Activated T-cell treated with anti-CD3 and anti-CD28 coated beads, Interleukin-2, amount 50 U/mL, for 48 hours (primary cell): Measurements from ENCODE around the gene TIPARP.
A peak's percentile ranks its signal among the peaks of the same experiment; 100 is the strongest.
"Not testable (repeated sequence)": the region's sequence is repeated elsewhere in the genome, so short reads cannot be mapped to it uniquely, and the experiment has no call there.

Experiments used
- DNase-seq, 2 experiments: peaks; one replicate each; pipeline ENCODE4 v3.0.0-alpha.2; 2020

The TIPARP gene

GRCh38 chr3:156652661-156653060 is 21.7 kb upstream of the TIPARP start:
- DNase-seq = not testable (repeated sequence)

- DNase-seq = no peak
Observed at GRCh38 chr3:156654834-156655233, 19.6 kb upstream of the TIPARP start.

- DNase-seq = no peak
Observed at GRCh38 chr3:156655819-156656550, 18.4 kb upstream of the TIPARP start.

GRCh38 chr3:156657440-156657839 is 16.9 kb upstream of the TIPARP start:
- no peak for DNase-seq

- no peak for DNase-seq
Observed at GRCh38 chr3:156657862-156658731, 16.3 kb upstream of the TIPARP start.

GRCh38 chr3:156658732-156659090 is 15.7 kb upstream of the TIPARP start:
- DNase-seq = no peak

- no peak for DNase-seq
Observed at GRCh38 chr3:156659260-156659659, 15.1 kb upstream of the TIPARP start.

GRCh38 chr3:156661155-156661554 is 13.2 kb upstream of the TIPARP start:
- DNase-seq = no peak

- no peak for DNase-seq
Observed at GRCh38 chr3:156664011-156664830, 10.2 kb upstream of the TIPARP start.

GRCh38 chr3:156664831-156665178 is 9.6 kb upstream of the TIPARP start:
- no peak for DNase-seq

GRCh38 chr3:156665291-156665690 is 9.1 kb upstream of the TIPARP start:
- DNase-seq = no peak

GRCh38 chr3:156666073-156666472 is 8.3 kb upstream of the TIPARP start:
- DNase-seq = no peak

- DNase-seq = no peak
Observed at GRCh38 chr3:156668073-156668763, 6.2 kb upstream of the TIPARP start.

GRCh38 chr3:156670077-156670476 is 4.3 kb upstream of the TIPARP start:
- DNase-seq = no peak

- DNase-seq = no peak
Observed at GRCh38 chr3:156670652-156671051, 3.7 kb upstream of the TIPARP start.

- no peak for DNase-seq
Observed at GRCh38 chr3:156673732-156674045, 701 bp upstream of the TIPARP start.

- DNase-seq = peak; percentile 56 to 67
Observed at GRCh38 chr3:156674911-156675829, 780 bp downstream of the TIPARP start.

- DNase-seq = peak; percentile 46 to 48
Observed at GRCh38 chr3:156675830-156676767, 1.7 kb downstream of the TIPARP start.

GRCh38 chr3:156676768-156677479 is 2.5 kb downstream of the TIPARP start:
- DNase-seq = no peak

- no peak for DNase-seq
Observed at GRCh38 chr3:156677536-156677935, 3.1 kb downstream of the TIPARP start.
